GM23338 (cell line): ENCODE measurements around the gene TUBGCP4. TPM values are rescaled to one million over a fixed set of nuclear protein-coding genes. Genes with fewer than 3 reads are reported as not detected.
A peak's percentile ranks its signal among the peaks of the same experiment; 100 is the strongest.

ENCODE experiments used
- ATAC-seq: fragments of 200-7000 bp; cut with Tn5 transposase; 3 replicates; pipeline ENCODE4 v1.9.1; 2020
- DNase-seq: peaks from one replicate; pipeline ENCODE4 v3.0.0-alpha.2; 2015; ENCODE audit warnings: low spot score
- H2AFZ ChIP-seq: fragments of 200-600 bp; sonication (generic); 2 replicates; pipeline ENCODE4 v1.8.0; 2016; ENCODE audit warnings: antibody characterized with exemption, mild to moderate bottlenecking, moderate library complexity
- H3F3A ChIP-seq: fragments of 200-600 bp; sonication (generic); replicated peaks from 2 replicates; pipeline ENCODE4 v1.8.0; 2017; ENCODE audit warnings: antibody characterized with exemption, mixed run types, low read depth
- H3K27ac ChIP-seq: fragments of 200-600 bp; sonication (generic); 2 replicates; pipeline ENCODE4 v1.6.1; 2016; ENCODE audit warnings: low read depth
- H3K27me3 ChIP-seq: fragments of 200-600 bp; sonication (generic); 2 replicates; pipeline ENCODE4 v1.8.0; 2016; ENCODE audit warnings: mild to moderate bottlenecking, mixed run types, moderate library complexity; ENCODE audit not compliant: insufficient read depth
- H3K36me3 ChIP-seq: fragments of 200-600 bp; sonication (generic); 2 replicates; pipeline ENCODE4 v1.8.0; 2016; ENCODE audit warnings: mild to moderate bottlenecking; ENCODE audit not compliant: insufficient read depth
- H3K4me1 ChIP-seq: fragments of 200-600 bp; sonication (generic); 2 replicates; pipeline ENCODE4 v1.8.0; 2016; ENCODE audit warnings: mild to moderate bottlenecking, moderate library complexity; ENCODE audit not compliant: insufficient read depth
- H3K4me2 ChIP-seq: fragments of 200-600 bp; sonication (generic); 2 replicates; pipeline ENCODE4 v1.7.1; 2017; ENCODE audit warnings: mixed run types
- H3K4me3 ChIP-seq: fragments of 200-600 bp; sonication (generic); 2 replicates; pipeline ENCODE4 v1.6.1; 2016; ENCODE audit warnings: mixed run types
- H3K79me2 ChIP-seq: fragments of 200-600 bp; sonication (generic); replicated peaks from 2 replicates; pipeline ENCODE4 v1.8.0; 2017; ENCODE audit warnings: mild to moderate bottlenecking; ENCODE audit not compliant: insufficient read depth
- H3K9me2 ChIP-seq: fragments of 200-600 bp; sonication (generic); 2 replicates; pipeline ENCODE4 v1.8.0; 2017; ENCODE audit not compliant: insufficient read depth
- H4K20me1 ChIP-seq: fragments of 200-600 bp; sonication (generic); replicated peaks from 2 replicates; pipeline ENCODE4 v1.8.0; 2017; ENCODE audit warnings: mild to moderate bottlenecking; ENCODE audit not compliant: insufficient read depth
- H3K27ac Mint-ChIP-seq: 2 replicates; pipeline ENCODE4 v1.8.0; 2020; ENCODE audit warnings: inconsistent platforms, mild to moderate bottlenecking, moderate library complexity, mixed read lengths
- H3K27me3 Mint-ChIP-seq: 3 replicates; pipeline ENCODE4 v1.8.0; 2022; ENCODE audit warnings: low read depth, mild to moderate bottlenecking, moderate library complexity, mixed read lengths, inconsistent platforms; ENCODE audit not compliant: insufficient read depth, poor library complexity
- H3K36me3 Mint-ChIP-seq: 3 replicates; pipeline ENCODE4 v1.8.0; 2021; ENCODE audit warnings: low read depth, mild to moderate bottlenecking, inconsistent platforms, moderate library complexity, mixed read lengths
- H3K4me1 Mint-ChIP-seq: 3 replicates; pipeline ENCODE4 v1.8.0; 2020; ENCODE audit warnings: mild to moderate bottlenecking, inconsistent platforms, mixed read lengths
- H3K4me3 Mint-ChIP-seq: 3 replicates; pipeline ENCODE4 v1.8.0; 2021; ENCODE audit warnings: moderate library complexity, mild to moderate bottlenecking, inconsistent platforms, mixed read lengths
- H3K9me3 Mint-ChIP-seq: 3 replicates; pipeline ENCODE4 v1.8.0; 2020; ENCODE audit warnings: moderate library complexity, mild to moderate bottlenecking, inconsistent platforms, mixed read lengths
- CREB1 ChIP-seq: fragments of 250-450 bp; sonication (Bioruptor Pico); IDR thresholded peaks from 2 replicates; pipeline ENCODE4 v1.5.0; 2020; ENCODE audit warnings: low read depth, mild to moderate bottlenecking, moderate library complexity
- EZH2 ChIP-seq: fragments of 200-600 bp; sonication (generic); IDR thresholded peaks from one replicate; pipeline ENCODE4 v1.8.0; 2017; ENCODE audit warnings: antibody characterized with exemption, mild to moderate bottlenecking, low read depth; ENCODE audit not compliant: unreplicated experiment
- EZH2phosphoT487 ChIP-seq: fragments of 200-600 bp; sonication (generic); IDR thresholded peaks from one replicate; pipeline ENCODE4 v1.8.1; 2018; ENCODE audit warnings: antibody characterized with exemption; ENCODE audit not compliant: unreplicated experiment
- NANOG ChIP-seq: IDR thresholded peaks from 2 replicates; pipeline ENCODE4 v1.6.1; 2016; ENCODE audit warnings: antibody characterized with exemption, borderline replicate concordance
- POLR2AphosphoS5 ChIP-seq: IDR thresholded peaks from 2 replicates; pipeline ENCODE4 v1.6.1; 2016; ENCODE audit warnings: antibody characterized with exemption, low read depth
- ZNF114 ChIP-seq: fragments of 250-450 bp; sonication (Bioruptor Pico); IDR thresholded peaks from 2 replicates; pipeline ENCODE4 v1.5.0; 2020; ENCODE audit warnings: mild to moderate bottlenecking, moderate library complexity
- ZNF331 ChIP-seq: fragments of 250-450 bp; sonication (Bioruptor Pico); IDR thresholded peaks from 2 replicates; pipeline ENCODE4 v1.5.0; 2020; ENCODE audit warnings: low read depth, mild to moderate bottlenecking, moderate library complexity
- ZNF462 ChIP-seq: fragments of 250-450 bp; sonication (Bioruptor Pico); IDR thresholded peaks from 2 replicates; pipeline ENCODE4 v1.5.0; 2020; ENCODE audit warnings: mild to moderate bottlenecking, moderate library complexity
- polyA plus RNA-seq: library from polyadenylated mRNA; unstranded; fragments of >200 nt; fragmentation: Nextera tagmentation; extraction: Ambion mirVana; gene quantifications from 2 replicates; pipeline ENCODE4 v1.2.1, GENCODE V29; 2016
- total RNA-seq: library from RNA; depleted of rRNA; stranded (reverse); fragments of >200 nt; shearing (Covaris generic); gene quantifications from 2 replicates; pipeline ENCODE4 v1.2.3, GENCODE V29; 2014

The TUBGCP4 gene
- total and polyA plus RNA-seq, 2 experiments from 2014 or later = 10.6 to 18.0 TPM

- TF ChIP-seq ZNF462 (CRISPR knock-in tag) = no peak
These were observed 10.1 kb upstream of the TUBGCP4 start (continued) for GRCh38 chr15:43360821-43361220.

- Mint-ChIP-seq H3K27me3 (peaks cover 2% of the 10 kb centered on the region), H3K36me3 (peaks cover 86% of the 10 kb centered on the region)
- H3K36me3 ChIP-seq = peaks cover 72% of the 10 kb centered on the region
- no peak for TF ChIP-seq POLR2AphosphoS5
- no peak for TF ChIP-seq CREB1
- no peak for TF ChIP-seq EZH2
- no peak for TF ChIP-seq ZNF114
- TF ChIP-seq ZNF462 (CRISPR knock-in tag) = no peak
- no peak for TF ChIP-seq NANOG
- TF ChIP-seq ZNF331 (CRISPR knock-in tag) = no peak
- TF ChIP-seq EZH2phosphoT487 = no peak
These were observed 9.5 kb upstream of the TUBGCP4 start for GRCh38 chr15:43361313-43361903.

More at GRCh38 chr15:43361313-43361903, 9.5 kb upstream of the TUBGCP4 start:
- DNase-seq (peak; percentile 5), ATAC-seq (no peak)
- Histone ChIP-seq H4K20me1 (no peaks in the 10 kb centered on the region; the same call in none of the 2 replicates), H3K27ac (no peak overlapping the region), H3K9me2 (no peaks in the 10 kb centered on the region), H3K4me2 (no peak overlapping the region), H2AFZ (no peak overlapping the region), H3K4me1 (no peaks in the 10 kb centered on the region), H3K79me2 (0 out of 2 replicates have a peak, but pooled peaks cover 12% of the 10 kb centered on the region), H3K4me3 (no peak overlapping the region), H3K27me3 (no peaks in the 10 kb centered on the region), H3F3A (no peaks in the 10 kb centered on the region)
- H3K4me3 Mint-ChIP-seq = no peak overlapping the region
- H3K27ac Mint-ChIP-seq = no peak overlapping the region
- no peaks in the 10 kb centered on the region for H3K4me1 Mint-ChIP-seq
- H3K9me3 Mint-ChIP-seq = peaks cover 45% of the 10 kb centered on the region
